K562 (cell line): ENCODE data around the gene HYOU1. TPM values are rescaled to one million over a fixed set of nuclear protein-coding genes. Genes with fewer than 3 reads are reported as not detected.
A peak's percentile ranks its signal among the peaks of the same experiment; 100 is the strongest.

Experiments used
- BCL6 ChIP-seq: fragments of 250-450 bp; sonication (Bioruptor Pico); IDR thresholded peaks from 2 replicates; pipeline ENCODE4 v1.4.0; 2020
- KAT7 ChIP-seq: sonication (generic); formaldehyde crosslinking; IDR thresholded peaks from 2 replicates; pipeline ENCODE4 v1.8.0; 2022; ENCODE audit warnings: missing genetic modification reagents, mild to moderate bottlenecking, borderline replicate concordance
- LARP7 ChIP-seq: fragments of 450-650 bp; IDR thresholded peaks from 2 replicates; pipeline ENCODE4 v1.6.1; 2016
- MECOM ChIP-seq: fragments of 250-450 bp; sonication (Bioruptor Pico); IDR thresholded peaks from 2 replicates; pipeline ENCODE4 v1.8.0; 2022; ENCODE audit warnings: inconsistent platforms
- NR2F6 ChIP-seq: fragments of 450-650 bp; formaldehyde crosslinking; IDR thresholded peaks from 2 replicates; pipeline ENCODE4 v1.4.0; 2020; ENCODE audit warnings: mild to moderate bottlenecking
- NR4A1 ChIP-seq, 2 experiments: fragments of 250-450 bp in 1 of 2; fragments of 450-650 bp in 1 of 2; sonication (Bioruptor Pico) in 1 of 2; IDR thresholded peaks; 2 replicates each; pipeline versions ENCODE4 v1.4.0 to v1.6.1; 2016 to 2020; ENCODE audit warnings: mild to moderate bottlenecking in 2 of 2, missing compliant biosample characterization in 1 of 2, missing genetic modification characterization in 1 of 2, moderate library complexity in 1 of 2
- SLC30A9 ChIP-seq: fragments of 250-450 bp; sonication (Bioruptor Pico); IDR thresholded peaks from 2 replicates; pipeline ENCODE4 v1.8.0; 2022; ENCODE audit warnings: mild to moderate bottlenecking, moderate library complexity
- SMAD4 ChIP-seq: fragments of 250-450 bp; sonication (Bioruptor Pico); conservative IDR thresholded peaks from 2 replicates; pipeline ENCODE4 v1.8.0; 2021; ENCODE audit warnings: inconsistent platforms, mild to moderate bottlenecking, moderate library complexity
- TARDBP ChIP-seq: fragments of 450-650 bp; IDR thresholded peaks from 2 replicates; pipeline ENCODE4 v1.6.1; 2016
- ZNF717 ChIP-seq: fragments of 250-450 bp; sonication (Bioruptor Pico); IDR thresholded peaks from 2 replicates; pipeline ENCODE4 v1.5.0; 2021
- polyA plus RNA-seq, 8 experiments: library from polyadenylated mRNA; depleted of rRNA in 4 of 8; stranded (reverse) in 5 of 8; unstranded in 3 of 8; fragments of >200 nt; fragmentation: Nextera tagmentation in 2 of 8; fragmentation: Illumina TruSeq in 1 of 8; extraction: Ambion mirVana in 2 of 8; extraction: Trizol in 1 of 8; gene quantifications; 2 replicates each; pipeline versions ENCODE4 v1.2.1 to v1.2.3, GENCODE V29; 2011 to 2014; ENCODE audit warnings: inconsistent platforms in 1 of 8, missing spikeins in 1 of 8
- total RNA-seq, 7 experiments: library from RNA; depleted of rRNA in 6 of 7; stranded (reverse); fragments of >200 nt in 6 of 7; fragmentation: Illumina TruSeq in 2 of 7; extraction: Trizol in 2 of 7; gene quantifications; 2 replicates each; pipeline versions ENCODE4 v1.2.1 to v1.2.3, GENCODE V29; 2011 to 2021; ENCODE audit warnings: low replicate concordance in 1 of 7
- TF ChIP-seq, protein P1 (sequence below): fragments of 200-400 bp; formaldehyde crosslinking; IDR thresholded peaks from 2 replicates; pipeline ENCODE4 v1.6.1; 2017; ENCODE audit warnings: mild to moderate bottlenecking, low read depth, low read length, moderate library complexity
- TF ChIP-seq, protein P2 (sequence below): fragments of 450-650 bp; formaldehyde crosslinking; IDR thresholded peaks from 2 replicates; pipeline ENCODE4 v1.4.0; 2022; ENCODE audit warnings: missing genetic modification characterization
- TF ChIP-seq, protein P3 (sequence below): fragments of 450-650 bp; formaldehyde crosslinking; IDR thresholded peaks from 2 replicates; pipeline ENCODE4 v1.4.0; 2020; ENCODE audit warnings: mild to moderate bottlenecking, moderate library complexity
- TF ChIP-seq, protein P4 (sequence below): fragments of 450-650 bp; IDR thresholded peaks from one replicate; pipeline ENCODE4 v1.6.1; 2018; ENCODE audit warnings: mild to moderate bottlenecking, moderate library complexity; ENCODE audit not compliant: partially characterized antibody
- TF ChIP-seq, protein P5 (sequence below): fragments of 450-650 bp; IDR thresholded peaks from 2 replicates; pipeline ENCODE4 v1.6.1; 2016; ENCODE audit warnings: borderline replicate concordance
- TF ChIP-seq, protein P6 (sequence below): fragments of 250-450 bp; sonication (Bioruptor Pico); IDR thresholded peaks from 2 replicates; pipeline ENCODE4 v1.4.0; 2020; ENCODE audit warnings: mild to moderate bottlenecking, moderate library complexity

The HYOU1 gene
- total and polyA plus RNA-seq, 9 of the 15 experiments (the other 6 are each of a cell fraction or from before 2014, with no cell fraction given): 19.5 to 197 (median 128) TPM

DNA sequence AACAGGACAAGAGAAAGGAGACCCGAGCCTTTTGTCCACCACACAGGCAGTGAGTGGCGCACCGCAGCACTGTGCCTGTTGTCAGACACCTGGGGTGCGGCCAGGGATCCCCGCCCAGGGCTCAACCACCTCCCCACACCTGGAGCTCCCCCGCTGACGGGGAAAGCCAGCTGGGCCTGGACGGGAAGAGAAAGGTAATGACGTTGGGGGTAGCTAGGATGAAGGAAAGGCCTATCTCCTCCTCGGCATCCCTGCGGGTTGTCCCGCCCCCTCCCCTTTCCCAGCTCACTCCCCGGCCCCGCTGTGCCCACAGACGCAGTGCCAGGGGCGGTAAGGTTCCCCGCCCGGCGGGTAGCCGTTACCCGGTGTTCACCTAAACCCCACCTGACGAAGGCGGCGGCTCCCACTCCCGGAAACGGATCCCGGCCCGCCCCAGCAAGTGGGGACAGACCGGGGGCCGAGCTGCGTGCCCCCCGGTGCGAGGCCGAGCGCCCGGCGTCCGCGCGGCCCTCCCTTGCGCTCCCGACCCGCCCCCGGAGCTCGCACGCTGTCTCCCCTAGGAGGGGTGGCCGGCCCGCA is 495 bp downstream of the HYOU1 start (continued):
- TF ChIP-seq, protein P1, sequence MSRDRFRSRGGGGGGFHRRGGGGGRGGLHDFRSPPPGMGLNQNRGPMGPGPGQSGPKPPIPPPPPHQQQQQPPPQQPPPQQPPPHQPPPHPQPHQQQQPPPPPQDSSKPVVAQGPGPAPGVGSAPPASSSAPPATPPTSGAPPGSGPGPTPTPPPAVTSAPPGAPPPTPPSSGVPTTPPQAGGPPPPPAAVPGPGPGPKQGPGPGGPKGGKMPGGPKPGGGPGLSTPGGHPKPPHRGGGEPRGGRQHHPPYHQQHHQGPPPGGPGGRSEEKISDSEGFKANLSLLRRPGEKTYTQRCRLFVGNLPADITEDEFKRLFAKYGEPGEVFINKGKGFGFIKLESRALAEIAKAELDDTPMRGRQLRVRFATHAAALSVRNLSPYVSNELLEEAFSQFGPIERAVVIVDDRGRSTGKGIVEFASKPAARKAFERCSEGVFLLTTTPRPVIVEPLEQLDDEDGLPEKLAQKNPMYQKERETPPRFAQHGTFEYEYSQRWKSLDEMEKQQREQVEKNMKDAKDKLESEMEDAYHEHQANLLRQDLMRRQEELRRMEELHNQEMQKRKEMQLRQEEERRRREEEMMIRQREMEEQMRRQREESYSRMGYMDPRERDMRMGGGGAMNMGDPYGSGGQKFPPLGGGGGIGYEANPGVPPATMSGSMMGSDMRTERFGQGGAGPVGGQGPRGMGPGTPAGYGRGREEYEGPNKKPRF: no peak
- TF ChIP-seq NR2F6 (CRISPR knock-in tag) (no peak), NR4A1 (CRISPR knock-in tag; IDR thresholded peaks at IDR 0.05) (no peak), NR4A1 (tag; IDR thresholded peaks at IDR 0.05) (no peak), TARDBP (no peak), SLC30A9 (CRISPR knock-in tag) (0 out of 2 replicates have a peak, but pooled peaks have one; percentile 31), KAT7 (CRISPR knock-in tag) (peak; percentile 76), BCL6 (CRISPR knock-in tag) (no peak), ZNF717 (no peak), SMAD4 (CRISPR knock-in tag) (no peak; the same call in none of the 2 replicates), LARP7 (no peak), MECOM (CRISPR knock-in tag) (no peak)
- TF ChIP-seq, protein P2, sequence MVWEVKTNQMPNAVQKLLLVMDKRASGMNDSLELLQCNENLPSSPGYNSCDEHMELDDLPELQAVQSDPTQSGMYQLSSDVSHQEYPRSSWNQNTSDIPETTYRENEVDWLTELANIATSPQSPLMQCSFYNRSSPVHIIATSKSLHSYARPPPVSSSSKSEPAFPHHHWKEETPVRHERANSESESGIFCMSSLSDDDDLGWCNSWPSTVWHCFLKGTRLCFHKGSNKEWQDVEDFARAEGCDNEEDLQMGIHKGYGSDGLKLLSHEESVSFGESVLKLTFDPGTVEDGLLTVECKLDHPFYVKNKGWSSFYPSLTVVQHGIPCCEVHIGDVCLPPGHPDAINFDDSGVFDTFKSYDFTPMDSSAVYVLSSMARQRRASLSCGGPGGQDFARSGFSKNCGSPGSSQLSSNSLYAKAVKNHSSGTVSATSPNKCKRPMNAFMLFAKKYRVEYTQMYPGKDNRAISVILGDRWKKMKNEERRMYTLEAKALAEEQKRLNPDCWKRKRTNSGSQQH: no peak
- TF ChIP-seq, protein P3, sequence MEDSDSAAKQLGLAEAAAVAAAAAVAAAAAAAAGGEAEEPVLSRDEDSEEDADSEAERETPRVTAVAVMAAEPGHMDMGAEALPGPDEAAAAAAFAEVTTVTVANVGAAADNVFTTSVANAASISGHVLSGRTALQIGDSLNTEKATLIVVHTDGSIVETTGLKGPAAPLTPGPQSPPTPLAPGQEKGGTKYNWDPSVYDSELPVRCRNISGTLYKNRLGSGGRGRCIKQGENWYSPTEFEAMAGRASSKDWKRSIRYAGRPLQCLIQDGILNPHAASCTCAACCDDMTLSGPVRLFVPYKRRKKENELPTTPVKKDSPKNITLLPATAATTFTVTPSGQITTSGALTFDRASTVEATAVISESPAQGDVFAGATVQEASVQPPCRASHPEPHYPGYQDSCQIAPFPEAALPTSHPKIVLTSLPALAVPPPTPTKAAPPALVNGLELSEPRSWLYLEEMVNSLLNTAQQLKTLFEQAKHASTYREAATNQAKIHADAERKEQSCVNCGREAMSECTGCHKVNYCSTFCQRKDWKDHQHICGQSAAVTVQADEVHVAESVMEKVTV (CRISPR knock-in tag): no peak
- TF ChIP-seq, protein P4, sequence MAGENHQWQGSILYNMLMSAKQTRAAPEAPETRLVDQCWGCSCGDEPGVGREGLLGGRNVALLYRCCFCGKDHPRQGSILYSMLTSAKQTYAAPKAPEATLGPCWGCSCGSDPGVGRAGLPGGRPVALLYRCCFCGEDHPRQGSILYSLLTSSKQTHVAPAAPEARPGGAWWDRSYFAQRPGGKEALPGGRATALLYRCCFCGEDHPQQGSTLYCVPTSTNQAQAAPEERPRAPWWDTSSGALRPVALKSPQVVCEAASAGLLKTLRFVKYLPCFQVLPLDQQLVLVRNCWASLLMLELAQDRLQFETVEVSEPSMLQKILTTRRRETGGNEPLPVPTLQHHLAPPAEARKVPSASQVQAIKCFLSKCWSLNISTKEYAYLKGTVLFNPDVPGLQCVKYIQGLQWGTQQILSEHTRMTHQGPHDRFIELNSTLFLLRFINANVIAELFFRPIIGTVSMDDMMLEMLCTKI: no peak
- TF ChIP-seq, protein P5, sequence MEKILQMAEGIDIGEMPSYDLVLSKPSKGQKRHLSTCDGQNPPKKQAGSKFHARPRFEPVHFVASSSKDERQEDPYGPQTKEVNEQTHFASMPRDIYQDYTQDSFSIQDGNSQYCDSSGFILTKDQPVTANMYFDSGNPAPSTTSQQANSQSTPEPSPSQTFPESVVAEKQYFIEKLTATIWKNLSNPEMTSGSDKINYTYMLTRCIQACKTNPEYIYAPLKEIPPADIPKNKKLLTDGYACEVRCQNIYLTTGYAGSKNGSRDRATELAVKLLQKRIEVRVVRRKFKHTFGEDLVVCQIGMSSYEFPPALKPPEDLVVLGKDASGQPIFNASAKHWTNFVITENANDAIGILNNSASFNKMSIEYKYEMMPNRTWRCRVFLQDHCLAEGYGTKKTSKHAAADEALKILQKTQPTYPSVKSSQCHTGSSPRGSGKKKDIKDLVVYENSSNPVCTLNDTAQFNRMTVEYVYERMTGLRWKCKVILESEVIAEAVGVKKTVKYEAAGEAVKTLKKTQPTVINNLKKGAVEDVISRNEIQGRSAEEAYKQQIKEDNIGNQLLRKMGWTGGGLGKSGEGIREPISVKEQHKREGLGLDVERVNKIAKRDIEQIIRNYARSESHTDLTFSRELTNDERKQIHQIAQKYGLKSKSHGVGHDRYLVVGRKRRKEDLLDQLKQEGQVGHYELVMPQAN: peak; percentile 27; the same call in 1 of the 2 replicates
- TF ChIP-seq, protein P6, sequence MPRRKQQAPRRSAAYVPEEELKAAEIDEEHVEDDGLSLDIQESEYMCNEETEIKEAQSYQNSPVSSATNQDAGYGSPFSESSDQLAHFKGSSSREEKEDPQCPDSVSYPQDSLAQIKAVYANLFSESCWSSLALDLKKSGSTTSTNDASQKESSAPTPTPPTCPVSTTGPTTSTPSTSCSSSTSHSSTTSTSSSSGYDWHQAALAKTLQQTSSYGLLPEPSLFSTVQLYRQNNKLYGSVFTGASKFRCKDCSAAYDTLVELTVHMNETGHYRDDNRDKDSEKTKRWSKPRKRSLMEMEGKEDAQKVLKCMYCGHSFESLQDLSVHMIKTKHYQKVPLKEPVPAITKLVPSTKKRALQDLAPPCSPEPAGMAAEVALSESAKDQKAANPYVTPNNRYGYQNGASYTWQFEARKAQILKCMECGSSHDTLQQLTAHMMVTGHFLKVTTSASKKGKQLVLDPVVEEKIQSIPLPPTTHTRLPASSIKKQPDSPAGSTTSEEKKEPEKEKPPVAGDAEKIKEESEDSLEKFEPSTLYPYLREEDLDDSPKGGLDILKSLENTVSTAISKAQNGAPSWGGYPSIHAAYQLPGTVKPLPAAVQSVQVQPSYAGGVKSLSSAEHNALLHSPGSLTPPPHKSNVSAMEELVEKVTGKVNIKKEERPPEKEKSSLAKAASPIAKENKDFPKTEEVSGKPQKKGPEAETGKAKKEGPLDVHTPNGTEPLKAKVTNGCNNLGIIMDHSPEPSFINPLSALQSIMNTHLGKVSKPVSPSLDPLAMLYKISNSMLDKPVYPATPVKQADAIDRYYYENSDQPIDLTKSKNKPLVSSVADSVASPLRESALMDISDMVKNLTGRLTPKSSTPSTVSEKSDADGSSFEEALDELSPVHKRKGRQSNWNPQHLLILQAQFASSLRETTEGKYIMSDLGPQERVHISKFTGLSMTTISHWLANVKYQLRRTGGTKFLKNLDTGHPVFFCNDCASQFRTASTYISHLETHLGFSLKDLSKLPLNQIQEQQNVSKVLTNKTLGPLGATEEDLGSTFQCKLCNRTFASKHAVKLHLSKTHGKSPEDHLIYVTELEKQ (CRISPR knock-in tag): no peak
